NCI-H2029 (cell line): ENCODE data around the gene KCNAB2.

Experiments
- DNase-seq: peaks from one replicate; lab custom pipeline; 2025; lab: John Stamatoyannopoulos, UW

The KCNAB2 gene

DNA sequence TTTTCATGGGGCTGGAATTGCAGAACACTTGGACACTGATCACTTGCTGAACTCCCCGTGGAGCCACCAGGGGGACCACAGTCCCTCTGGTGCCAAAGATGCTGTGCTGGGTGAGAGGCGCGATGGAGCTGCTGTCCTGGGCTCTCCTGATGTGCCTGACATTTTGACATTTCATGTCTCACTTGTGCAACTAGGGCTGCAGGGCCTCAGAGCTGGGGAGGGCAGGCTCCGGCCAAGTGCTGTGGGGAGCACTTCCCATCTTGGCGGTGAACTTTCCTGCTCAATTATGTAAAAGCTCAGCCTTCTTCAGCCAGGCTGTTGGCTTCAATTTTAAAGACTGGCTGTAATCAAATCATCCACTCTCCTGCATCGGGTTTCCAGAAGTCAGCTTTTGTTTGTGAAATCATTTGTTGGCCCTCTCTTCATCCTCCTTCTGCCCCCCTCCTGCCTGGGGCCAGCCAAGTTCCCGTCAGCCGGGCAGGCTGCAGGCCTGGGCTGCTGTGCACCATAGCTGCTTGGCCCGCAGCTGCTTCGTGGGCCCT is 36.8 kb downstream of the KCNAB2 start:
- DNase-seq: no peak

DNA sequence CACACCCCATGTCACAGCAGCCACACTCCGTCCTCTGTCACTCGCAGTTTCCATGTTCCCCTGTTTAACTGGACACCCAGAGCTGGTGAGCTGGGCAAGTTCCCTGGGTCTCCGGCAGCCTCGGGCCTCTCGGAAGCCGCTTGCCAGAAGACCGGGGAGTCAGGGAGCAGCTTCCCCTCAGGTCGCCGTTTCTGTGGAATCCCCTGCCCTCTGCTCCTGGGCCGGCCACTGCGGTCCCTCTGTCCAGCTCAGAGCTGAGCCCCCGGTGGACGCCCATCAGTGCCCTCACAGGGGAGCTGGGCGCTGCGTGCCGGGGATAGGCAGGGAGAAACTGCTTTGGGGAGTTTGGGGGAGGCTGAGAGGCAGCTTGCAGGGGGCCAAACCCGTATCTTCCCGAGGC is 37.7 kb downstream of the KCNAB2 start:
- DNase-seq: no peak

DNA sequence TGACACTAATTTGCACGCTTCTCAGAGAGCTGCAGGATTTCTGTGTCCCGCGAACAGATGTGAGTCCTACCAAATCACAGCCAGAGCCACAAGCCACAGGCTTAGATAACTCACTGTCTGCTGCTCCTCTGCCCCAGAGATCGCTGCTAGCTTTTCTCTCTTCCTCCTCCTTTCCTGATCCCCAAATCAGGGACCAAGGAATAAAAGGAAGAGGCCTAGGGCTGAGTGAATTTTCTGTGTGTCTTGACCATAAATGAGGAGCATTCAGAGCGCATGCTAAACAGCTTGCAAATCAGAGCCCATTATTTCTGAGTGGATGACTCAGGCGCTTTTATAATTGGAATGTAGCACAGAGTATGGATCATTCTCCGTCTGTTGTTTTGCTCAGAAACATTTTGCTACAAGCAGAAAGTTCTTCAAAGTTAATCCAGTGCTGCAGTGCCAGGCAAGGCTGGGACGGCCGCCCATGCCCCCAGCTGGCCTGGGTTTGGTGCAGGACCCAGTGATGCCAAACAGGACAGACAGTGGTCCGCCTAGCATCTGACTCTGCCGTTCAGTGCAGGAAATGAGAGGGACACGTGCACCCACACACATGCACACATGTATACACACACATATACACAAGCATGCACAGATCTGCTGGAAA is 38.2 kb downstream of the KCNAB2 start:
- no peak for DNase-seq

DNA sequence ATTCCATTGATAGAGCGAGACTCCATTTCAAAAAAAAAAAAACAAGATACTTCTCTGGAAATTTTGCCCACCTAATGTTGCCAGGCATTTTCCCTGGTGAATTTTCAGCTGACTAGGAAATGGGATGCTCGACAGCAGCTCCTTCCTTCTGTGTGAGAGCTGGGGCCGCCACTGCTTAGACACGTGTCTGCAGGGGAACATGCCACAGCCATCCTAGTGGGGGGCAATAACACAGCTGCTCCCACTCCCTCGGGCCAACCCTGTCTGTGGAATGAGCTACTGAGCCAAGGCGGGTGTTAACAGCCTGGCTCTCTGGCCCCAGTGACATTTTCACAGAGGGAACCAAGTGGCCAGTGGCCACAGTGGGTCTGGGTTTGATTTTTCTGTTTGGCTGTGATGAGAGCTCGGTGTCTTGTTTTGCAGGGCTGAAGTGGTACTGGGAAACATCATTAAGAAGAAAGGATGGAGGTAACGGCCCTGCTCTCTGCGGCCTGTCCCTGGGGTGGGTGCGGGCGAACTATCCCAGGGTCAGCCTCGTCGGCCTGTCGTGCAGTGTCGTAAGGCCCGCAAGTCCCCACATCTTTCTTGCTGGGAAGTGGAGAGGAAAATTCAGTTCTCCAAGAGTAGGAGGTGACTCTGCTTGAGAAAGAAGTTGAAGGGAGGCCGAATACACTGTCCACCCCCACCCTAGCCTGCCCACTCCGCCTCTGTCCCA is 39.2 kb downstream of the KCNAB2 start:
- DNase-seq: no peak

DNA sequence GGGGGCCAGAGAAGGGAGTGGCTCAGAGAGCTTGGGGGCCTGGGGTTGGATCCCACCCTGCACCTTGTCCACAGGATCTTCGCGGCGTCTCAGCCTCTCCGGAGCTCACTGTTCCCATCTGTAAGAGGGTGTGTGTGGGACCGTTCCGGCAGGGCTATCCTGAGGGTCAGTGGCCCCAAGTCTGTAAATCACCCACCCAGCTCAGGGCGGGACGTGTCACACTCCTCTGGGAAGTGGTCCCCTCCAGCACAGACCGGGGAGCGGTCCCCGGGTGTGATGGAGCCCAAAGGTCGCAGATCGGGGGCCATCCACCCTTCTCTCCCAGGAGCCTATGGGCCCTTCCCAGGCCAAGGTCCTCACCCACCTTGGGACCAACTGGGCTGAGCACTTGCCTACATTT is 40.0 kb downstream of the KCNAB2 start:
- DNase-seq: no peak

DNA sequence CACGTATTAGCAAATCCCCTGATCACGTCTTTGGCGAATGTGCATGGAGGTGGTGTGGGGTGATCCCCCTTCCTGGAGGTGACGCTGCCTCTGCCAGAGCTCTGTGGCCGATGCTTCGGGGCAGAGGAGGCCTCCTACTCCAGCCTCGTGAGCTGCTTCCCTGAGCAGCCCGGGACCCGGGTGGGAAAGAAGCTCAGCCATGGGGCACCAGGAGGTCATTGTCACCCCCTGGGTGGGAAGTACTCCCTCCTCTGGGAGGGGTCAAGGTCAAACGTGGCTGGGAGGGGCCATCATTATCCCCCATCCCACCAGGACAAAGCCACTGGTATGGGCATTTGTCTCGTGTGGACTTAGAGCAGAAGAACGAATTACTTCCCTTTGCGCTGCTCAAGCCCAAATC is 40.7 kb downstream of the KCNAB2 start:
- no peak for DNase-seq

DNA sequence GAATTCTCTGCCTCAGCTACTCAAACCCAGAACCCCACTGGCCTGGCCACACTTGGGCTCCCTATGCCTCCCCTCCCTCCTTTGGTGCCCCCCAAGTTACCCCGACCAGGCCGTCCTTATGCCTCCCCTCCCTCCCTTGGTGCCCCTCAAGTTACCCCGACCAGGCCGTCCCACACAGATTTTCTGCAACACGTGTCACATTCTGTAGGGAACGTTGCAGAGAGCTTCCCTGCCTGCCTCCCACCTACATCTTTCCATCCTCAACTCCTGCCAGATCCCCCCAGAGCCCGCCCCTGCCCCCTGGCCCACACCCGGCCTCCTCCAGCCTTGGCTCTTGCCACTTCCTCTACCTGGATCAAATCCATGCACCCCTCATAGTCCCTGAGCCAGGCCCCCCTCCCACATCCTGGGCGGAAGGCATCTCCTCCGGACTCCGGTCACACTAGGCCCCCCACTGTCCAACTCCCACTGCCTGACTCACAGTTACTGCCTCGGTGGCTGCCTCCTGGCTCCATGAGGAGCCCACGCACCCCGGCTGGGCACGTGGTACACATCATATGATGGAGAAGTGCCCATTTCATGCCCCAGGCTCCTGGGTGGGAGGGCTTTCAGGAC is 41.2 kb downstream of the KCNAB2 start:
- DNase-seq: no peak

DNA sequence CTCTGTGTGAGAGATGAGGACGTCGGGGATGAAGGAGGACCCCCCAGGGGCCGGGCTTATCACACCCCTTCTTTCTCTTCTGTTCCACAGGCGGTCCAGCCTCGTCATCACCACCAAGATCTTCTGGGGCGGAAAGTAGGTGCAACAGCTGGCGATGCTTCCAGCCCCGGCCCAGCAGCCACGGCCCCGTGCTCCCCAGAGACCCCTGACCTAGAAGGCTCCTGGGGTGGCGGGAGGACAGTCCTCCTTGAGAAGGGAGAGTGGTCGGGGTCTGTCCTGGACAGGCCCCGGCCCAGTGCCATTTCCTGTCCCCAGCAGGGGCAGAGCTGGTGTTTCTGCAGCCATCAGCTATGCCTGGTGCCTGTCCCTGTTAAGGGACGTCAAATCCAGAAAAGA is 41.7 kb downstream of the KCNAB2 start:
- DNase-seq: no peak

DNA sequence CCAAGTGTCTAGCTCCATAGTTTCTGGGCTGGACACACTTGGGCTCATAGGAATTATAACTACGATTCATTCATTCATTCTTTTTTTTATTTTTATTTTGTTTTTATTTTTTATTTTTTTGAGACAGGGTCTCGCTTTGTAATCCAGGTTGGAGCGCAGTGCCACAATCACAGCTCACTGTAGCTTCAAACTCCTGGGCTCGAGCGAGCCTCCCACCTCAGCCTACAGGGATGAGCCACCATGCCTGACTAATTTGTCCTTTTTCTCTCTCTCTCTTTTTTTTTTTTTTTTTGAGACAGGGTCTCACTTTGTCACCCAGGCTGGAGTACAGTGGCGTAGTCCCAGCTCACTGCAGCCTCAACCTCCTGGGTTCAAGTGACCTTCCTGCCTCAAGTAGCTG is 42.3 kb downstream of the KCNAB2 start:
- DNase-seq: no peak

DNA sequence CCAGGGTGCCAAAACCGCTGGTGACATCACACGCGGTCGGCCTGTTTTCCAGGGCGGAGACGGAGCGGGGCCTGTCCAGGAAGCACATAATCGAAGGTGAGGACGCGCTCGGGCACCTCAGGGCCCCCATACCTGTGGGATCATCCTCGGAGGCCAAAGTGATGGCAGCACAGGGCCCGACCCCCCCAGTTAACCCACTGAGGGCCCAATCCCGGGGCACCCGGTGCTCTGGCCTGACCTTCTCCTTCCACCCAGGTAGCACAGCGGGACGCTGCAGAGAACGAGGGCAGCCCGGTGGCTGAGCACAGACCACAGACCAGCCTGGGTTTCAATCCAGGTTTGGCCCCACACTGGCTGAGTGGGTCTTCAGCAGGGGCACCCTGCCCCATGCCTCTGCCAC is 43.3 kb downstream of the KCNAB2 start:
- DNase-seq: no peak

DNA sequence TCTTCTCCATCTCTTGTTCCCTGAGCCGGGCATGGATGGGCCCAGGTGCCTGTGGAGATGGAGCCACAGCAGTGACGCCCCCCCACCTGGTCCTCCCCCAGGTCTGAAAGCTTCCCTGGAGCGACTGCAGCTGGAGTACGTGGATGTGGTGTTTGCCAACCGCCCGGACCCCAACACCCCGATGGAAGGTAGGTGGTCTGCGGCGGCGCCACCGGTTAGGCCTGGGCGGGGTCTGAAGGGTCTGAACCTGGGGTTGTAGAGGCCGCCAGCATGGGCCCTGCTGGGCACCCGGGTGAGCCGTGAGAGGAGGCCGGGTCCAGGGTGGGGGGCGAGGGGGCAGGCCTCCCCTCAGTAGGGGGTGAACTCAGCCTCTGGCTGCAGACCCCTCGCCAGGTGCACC is 44.6 kb downstream of the KCNAB2 start:
- DNase-seq: no peak

DNA sequence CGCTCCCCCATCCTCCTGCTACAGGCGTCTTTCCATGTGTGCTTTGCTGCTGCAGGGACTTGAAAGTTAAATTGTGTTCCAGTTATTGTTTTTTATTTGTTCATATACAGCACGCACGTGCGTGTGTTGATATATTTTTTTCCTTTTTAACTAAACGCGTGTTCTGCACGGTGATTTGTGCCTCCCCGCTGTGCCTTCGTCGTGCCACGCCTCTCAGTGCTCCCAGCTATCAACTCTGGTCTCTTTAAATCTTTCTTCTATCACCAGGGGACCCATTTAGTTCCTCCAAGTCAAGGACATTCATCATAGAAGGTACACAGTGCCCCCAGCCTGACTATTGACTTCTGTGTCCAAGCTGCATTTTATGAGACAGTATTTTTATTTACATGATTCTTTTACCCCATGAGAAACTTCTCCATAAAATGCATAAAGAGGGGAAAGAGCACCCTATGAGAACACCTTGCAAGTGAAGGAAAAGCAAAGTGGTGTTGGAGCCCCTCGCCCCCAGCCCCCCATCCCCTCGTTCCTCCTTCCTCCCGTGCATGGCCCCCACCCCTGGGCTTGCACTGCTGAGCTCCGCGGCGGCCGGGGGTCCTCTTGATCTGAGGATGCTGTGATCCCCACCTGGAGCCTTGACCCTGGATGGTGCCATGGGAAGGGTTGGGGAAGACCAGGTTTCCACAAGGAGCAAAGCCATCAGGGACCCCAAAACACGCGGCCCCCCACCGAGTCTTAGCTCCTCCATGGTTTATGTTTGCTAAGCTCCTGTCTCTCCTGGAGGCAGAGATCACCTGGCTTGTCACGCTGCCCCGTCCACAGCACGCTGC is 45.5 kb downstream of the KCNAB2 start:
- DNase-seq: no peak

DNA sequence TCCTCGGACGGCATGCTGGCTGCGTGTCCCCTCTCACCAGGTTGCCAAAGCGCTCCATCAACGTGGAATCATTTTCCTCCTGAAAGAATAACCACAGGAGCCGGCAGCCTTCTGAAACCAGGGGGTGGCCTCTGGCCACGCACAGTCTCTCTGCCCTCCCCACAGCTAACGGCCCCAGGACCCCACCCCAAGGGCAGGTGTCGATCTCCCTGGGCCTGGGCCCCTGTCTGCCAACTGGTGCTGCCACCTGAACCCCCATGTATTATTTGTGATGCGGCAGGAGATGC is 46.1 kb downstream of the KCNAB2 start:
- no peak for DNase-seq

DNA sequence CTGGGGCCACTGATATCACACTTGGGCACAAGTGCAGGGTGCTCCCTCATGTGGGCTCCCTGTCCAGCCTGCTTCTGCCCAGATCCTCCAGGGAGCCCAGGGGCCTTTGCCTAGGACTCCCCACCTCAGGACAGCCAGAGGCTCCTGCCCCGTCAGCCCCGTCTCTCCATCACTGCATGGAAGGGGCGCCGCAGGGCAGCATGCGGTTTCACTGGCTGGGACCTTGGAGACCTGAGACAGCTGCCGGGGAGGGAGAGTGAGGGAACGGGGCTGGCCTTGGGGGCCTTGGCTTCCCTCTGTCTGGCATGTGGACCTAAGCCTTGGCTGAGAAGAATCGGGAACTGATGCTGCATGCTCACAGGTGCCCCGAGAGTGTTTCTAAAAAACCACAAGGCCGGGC is 46.5 kb downstream of the KCNAB2 start:
- no peak for DNase-seq

DNA sequence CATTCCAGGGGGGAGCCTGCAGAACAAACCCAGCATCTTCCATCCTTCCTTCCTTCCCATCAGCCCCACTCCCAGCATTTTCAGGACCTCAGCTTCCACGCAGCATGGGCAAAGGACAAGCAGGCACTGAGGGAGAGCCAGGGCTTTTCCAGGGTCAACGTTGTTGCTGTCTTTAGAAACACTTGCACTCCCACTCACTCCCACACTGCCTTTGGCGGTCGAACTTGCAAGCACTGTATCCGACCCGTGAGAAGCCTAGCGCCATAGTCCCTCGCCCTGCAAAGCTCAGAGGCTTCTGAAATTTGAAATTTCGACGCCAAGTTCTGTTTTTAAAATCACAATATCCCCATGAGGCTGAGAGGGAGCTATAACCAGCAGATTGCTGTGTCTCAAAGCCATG is 47.4 kb downstream of the KCNAB2 start:
- no peak for DNase-seq

DNA sequence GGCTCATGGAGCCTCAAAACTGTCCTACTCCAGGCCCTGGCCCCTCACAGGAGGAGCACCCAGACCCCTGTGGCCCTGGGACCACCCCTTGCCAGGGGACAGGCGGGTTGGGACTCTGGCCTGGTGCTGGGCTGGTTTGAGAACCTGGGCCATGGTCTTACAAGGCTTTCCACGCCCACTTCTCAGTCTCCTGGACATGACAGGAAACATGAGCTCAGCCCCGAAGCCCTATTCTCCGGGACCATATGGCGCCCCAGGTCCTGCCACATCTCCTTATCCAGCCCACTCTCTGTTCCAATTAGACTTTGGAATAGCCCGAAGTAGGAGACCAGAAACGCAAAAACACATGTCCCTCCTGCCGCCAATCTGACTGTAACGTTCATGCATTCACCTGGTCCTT is 47.9 kb downstream of the KCNAB2 start:
- no peak for DNase-seq

DNA sequence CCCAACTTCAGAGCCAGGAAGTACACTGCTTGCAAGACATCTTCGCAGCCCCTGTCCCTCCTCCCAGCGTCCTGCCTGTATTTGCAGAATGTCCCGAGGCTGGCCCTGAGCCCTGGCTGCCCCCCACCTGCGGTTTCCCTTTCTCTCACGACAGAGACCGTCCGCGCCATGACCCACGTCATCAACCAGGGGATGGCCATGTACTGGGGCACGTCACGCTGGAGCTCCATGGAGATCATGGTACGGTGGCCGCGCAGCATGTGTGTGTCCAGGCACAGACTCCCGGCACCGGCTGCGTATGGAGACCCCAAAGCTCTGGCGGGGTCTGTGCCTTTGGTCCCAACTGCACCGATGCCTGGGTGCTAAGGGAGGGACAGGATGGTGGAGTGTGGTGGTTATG is 48.6 kb downstream of the KCNAB2 start:
- no peak for DNase-seq

DNA sequence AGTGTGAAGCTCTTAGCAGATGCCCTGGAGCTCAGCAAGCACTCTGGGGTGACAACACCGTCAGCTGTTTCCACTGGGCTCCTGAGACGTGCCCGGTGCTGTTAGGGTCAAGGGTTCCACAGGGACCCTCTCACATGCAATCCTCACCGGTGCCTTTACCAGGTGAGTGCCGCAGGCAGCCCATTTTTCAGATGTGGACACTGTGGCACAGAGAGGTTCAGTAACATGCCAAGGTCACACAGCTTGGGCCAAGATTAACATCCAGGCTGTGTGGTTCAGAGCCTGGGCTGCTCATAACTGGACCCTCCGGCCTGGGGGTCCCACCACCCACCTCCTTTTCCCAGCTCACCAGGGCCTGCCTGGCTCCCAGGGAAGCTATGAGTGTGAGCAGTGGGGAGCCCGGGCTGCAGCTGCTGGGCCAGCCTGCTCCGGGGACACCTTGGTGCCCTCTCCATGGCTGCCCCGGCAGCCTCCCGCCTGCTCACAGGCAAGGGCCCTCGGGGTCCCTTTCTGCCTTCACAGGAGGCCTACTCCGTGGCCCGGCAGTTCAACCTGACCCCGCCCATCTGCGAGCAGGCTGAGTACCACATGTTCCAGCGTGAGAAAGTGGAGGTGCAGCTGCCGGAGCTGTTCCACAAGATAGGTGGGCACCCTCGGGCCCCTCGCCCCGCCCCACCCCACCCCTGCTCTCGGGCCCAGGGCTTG is 49.3 kb downstream of the KCNAB2 start:
- no peak for DNase-seq

DNA sequence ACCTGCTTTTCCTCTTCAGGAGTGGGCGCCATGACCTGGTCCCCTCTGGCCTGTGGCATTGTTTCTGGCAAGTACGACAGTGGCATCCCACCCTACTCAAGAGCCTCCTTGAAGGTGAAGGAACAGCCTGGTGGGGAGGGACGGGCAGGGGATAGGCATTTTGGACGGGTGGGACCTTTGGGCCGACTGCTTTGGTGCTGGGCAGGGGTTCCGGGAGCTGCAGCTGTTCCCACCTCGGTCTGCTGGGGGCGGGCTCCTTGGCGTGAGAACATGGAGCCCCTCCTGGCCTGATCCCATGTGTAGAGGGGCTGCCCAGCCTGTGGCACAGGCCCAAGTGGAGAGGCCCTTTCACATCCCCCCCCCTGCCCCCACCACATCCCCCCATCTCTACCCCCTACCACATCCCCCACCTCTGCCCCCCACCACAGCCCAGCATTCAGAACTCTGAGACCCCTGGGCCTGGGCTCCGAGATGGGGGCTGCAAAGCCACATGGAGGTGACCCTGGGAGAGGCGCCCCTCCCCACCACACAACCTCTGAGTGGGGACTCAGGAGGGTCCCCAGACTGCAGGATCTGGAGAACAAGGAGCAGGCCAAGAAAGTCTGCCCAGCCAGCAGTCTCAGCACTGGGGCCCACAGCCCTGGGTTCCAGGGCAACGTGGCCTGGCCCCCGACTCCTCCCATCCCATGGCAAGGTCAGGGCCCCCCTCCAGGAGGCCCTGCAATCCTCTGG is 50.0 kb downstream of the KCNAB2 start:
- no peak for DNase-seq

DNA sequence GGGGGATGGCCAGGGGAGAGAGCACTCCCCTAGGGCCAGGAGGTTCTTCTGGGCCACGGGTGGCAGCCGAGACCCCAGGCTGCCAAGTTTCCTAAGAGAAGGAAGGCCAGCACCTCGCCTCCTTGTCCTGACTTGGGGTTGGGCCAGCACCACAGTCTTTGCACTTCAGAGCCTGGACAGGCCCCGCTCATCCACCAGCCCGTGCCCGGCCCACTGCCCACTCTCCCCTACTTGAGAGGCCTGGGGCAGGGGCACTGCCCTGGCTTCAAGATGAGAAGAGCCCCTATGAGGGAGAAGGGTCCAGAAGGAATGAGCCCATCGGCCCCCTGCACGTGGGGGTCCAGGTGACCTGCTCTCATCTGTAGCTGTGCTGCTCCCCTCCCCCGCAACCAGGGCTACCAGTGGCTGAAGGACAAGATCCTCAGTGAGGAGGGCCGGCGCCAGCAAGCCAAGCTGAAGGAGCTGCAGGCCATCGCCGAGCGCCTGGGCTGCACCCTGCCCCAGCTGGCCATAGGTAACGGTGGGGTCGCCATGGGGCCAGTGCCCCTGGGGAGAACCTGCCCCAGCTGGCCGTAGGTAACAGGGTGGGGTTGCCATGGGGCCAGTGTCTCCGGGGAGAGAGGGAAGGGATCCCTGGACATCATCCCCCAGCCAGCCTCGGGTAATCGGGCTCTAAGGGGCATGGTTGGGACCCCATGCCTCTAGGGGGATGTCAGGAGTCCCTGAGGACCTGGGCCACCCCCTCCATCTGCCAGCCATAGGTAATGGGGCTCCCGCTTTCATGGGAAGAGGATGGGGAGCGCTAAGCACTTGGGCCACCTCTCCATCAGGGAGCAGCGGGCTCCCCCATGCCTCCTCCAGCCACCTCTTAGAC is 50.8 kb downstream of the KCNAB2 start:
- DNase-seq: no peak
